ENCODE measurements around the gene SDC3.

Gene SDC3

GRCh38 chr1:30888391-30888790 is 20.2 kb downstream of the SDC3 start:
- no peak for DNase-seq

DNA sequence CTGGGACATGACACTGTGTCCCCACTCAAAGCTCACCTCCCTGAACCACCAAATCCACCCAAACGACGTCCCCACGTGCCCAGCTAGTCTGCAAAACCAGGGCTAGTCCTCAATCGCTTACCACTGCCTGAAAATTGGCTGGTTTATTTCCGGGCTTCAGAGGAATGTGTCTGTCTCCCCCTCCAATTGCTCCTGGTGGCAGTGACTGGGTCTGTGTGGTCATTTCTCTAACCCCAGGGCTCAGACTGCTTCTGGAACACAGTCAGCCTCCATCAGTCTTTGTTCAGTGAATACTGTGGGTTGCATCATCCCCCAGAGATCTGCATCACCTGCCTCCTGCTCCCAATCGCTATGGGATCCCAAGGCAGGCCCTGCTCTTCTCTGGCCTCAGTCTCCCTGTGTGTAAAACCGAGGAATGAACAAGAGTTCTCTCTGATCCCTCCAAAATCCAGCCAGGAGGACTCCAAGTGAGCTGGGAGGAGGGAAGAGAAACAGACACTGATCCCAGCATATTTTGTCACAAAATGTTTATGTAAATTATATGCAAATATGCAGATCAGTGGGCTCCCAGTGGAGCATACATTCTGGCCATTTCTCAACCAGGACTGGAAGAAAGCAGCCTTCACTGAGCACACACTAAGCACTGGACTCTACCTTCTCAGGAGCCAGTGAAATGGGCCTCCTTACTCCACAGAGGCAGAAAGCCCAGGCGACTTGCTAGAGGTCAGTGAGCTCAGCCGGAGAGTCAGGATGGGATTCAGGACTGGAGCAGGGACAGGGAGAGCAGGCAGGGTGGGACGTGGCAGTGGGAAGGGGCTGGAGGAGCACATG is 20.9 kb downstream of the SDC3 start:
- no peak for DNase-seq

DNA sequence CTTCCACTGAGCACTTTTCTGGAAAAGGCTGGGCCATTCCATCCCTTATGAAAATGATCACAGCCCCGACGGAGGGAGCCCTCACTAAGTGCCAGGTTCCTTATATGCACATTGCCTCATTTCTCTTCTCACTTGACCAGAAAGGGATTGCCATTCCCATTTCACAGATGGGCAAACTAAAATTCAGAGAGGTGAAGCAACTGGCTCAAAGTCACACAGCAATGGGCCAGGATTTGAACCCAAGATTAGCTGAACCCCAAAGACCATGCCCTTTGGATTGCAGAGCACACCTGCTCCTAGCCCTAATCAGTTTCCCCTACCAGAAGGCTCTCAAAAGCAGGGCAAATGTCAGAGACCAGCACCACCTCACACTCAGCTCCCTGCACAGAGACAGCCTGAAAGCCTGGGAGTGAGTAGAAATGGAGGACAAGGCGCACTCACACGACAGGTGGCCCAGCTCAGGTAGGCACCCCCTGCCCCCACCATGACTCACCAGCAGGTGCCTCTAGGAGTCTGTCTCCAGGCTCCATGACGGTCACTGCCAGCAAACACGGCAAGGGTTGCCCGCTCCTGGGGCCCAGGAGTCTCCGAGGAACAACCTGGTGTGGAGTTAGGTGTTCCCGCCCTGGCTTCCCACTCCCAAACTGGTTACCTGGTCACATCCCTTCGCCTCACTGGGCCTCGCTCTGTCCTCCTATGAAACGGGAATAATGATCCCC is 21.7 kb downstream of the SDC3 start:
- DNase-seq = no peak

- no peak for DNase-seq
These were observed 22.7 kb downstream of the SDC3 start for GRCh38 chr1:30885570-30886522.

DNA sequence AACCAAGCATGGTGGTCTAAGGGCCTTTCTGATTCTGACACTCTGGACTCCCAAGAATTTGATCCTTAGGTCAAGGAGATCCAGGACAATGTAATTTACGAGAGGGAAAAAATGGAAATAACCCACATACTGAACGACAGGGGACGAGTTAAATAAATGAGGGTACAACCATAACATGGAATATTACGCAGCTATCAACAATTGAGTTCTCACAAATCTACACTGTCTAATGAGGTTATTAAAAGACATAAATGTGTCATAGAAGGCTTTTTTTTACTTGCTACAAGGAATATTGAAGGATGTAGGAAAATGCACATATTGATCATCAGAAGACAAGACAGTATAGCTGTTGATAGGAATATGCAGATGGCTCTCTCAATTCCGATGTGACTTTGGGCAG is 23.8 kb downstream of the SDC3 start:
- no peak for DNase-seq

GRCh38 chr1:30883389-30884172 is 25.0 kb downstream of the SDC3 start:
- DNase-seq = no peak

- DNase-seq = no peak
These were observed 25.7 kb downstream of the SDC3 start for GRCh38 chr1:30882678-30883388.

GRCh38 chr1:30881319-30882181 is 27.0 kb downstream of the SDC3 start:
- DNase-seq = no peak

DNA sequence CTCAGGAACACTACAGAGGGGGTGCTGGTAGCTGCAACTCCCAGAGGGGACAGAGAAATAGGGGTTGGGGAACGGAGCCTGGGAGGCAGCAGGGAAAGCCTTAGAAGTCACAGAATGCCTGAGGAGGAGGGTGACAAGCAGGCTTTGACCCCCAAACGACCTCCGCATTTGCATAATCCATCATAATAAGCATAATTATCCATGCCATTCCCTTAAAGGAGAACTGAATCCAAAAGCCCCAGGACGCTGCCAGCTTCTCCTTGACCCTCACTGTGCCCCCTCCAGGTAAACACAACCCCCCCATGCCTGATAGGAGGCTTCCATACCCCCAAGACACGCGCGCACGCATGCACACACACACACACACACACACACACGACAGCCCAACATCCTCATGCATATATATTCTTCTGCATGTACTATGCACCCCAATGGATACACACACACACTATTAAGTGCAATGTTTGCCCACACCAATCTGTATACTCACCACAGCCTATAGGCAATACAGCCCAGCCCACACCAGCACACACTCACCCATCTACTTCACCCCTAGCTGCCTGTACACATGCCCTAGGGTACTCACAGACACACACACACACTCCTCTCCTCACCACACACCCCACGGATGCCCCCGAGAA is 27.8 kb downstream of the SDC3 start:
- DNase-seq = no peak

DNA sequence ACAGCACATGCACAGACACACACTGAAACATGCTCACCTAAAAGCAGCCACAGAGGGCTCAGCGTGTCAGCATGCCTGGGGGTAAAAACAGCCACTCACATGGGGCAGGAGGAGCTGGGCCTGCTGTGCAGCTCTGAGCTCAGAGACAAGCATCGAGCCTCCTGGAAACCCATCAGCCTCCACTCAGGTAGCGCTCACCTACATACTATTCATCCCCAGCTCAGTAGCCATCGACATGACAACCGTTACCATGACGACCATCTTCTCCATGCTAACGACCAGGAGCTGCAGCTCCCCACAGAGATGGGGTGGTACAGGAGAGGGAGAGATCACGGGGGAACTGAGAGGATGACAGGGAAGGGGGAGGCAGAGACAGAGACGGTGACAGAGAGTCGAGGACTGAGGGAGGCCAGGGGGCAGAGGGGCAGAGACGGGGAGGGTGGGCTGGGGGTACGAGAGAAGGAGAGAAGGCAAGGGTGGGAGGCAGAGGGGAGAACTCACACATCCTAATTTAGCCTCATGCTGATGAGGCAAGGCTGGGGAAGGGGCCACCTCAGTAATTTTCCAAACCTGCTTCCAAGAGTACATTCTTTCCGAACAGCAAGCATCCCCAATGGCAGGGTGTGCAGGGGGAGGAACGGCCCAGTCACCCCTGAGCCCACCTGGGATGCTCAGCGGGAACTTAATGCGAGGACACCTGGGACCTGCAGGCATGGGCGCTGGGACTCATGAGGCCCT is 28.4 kb downstream of the SDC3 start:
- DNase-seq = no peak

DNA sequence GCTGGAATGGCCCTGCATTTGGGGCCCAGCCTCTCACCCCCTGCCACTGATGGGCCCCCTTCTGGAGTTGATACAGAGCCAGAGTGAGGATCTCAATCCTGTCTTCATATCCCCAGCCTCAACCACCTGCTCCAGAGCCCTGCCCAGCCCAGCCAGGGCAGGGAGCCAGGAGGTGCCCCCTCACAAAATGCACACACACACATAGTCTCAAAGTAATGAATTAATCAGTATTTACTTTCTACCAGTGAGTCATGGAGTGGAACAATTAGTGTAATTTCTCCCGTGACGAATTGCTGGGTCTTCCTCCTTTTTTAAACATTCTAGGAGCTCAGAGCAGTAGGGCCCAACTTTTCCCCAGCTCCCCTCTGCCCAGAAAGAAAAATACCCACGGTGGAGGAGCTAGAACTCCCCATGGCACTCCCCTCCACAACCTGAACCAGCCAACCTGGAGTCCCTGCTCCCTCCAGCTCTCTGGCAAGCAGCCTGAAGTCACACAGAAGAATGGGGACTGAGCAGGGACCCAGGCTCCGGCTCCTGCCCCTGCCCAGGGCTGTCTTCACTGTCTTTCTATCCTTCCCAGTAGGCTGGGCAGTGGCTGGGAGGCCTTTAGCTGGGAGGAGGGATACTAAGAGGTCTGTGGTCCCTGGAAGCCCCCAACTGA is 29.3 kb downstream of the SDC3 start:
- no peak for DNase-seq

DNA sequence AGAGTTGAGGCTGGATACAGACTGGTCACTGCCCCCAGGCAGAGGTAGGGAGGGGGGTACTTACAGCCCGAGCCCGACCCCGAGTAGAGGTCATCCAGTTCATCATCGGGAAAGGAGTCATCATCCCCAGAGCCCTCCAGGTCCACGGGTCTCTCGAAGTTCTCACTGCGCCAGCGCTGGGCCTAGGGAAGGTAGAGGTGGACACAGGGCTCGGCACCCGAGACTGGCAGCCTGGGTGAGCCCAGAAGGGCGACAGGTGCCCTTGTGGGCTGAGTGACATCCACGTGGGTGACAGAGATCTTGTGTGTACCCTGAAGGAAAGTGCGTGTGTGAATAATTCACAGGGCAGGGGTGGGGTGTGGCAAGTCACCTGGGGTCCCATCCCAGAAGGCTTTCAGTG is 30.0 kb downstream of the SDC3 start:
- no peak for DNase-seq

DNA sequence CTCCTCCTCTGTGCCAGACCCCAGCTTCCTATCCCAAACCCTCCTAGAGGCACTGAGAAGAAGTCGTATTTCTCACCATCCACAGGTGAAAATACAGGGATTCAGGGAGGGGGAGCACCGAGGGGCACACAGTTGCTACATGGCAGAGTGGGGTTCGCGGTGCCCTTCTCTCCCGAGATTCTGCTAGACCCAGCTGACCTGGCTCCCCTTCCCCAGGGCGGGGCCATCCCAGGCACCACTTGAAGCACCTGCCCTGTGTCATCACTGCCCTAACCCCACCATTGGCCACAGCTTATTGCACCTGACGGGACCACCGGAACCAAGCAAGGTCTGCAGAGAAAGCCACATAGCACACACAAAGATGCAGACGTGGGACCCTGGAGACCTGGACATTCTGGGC is 30.5 kb downstream of the SDC3 start:
- no peak for DNase-seq

- no peak for DNase-seq
These were observed 31.2 kb downstream of the SDC3 start for GRCh38 chr1:30877205-30877912.

DNA sequence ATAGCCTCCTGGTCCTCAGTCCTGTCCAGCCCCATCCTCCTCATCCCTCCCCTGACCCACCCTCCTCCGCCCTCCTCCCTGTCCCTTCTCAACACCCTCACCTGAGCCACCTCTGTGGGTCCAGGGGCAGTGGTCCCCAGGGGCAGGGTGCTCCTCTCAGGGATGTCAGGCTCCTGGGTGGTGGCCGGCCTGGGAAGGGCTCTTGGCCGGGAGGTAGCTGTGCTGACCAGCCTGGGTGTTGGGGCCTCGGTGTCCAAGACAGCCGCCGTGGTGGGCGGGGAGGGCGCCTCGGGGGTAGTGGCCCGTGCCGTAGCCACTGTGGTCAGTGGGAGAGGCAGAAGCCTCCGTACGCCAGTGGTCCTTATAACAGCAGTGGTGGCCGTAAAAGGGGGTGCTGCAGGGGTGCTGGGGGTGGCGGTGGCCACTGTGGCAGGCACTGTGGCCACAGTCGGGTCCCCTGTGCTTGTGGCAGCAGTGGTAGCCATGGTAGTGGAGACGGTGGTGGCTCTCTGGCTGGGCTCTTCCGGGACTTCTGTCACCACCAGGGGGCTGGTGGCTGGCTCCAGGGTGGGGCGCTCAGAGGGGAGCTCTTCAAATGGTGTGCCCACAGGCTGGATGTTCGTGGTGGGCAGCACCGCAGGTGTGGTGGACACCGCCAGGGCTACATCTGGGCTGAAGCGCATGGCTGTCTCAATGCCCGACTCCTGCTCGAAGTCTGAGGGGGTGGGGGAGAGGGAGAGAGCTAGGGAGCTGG is 31.9 kb downstream of the SDC3 start:
- no peak for DNase-seq

GRCh38 chr1:30875916-30876315 is 32.6 kb downstream of the SDC3 start:
- DNase-seq = no peak

- DNase-seq = no peak
These were observed 33.4 kb downstream of the SDC3 start for GRCh38 chr1:30875197-30875596.

All from effector CD4-positive, alpha-beta T cell (primary cell).